GM18526 (cell line): ENCODE measurements around the gene SLC25A48.

Source experiments
- POLR2A ChIP-seq: IDR thresholded peaks from 3 replicates; pipeline ENCODE4 v1.6.1; 2011; ENCODE audit not compliant: insufficient read length; ENCODE audit errors: extremely low read depth

The SLC25A48 gene

GRCh38 chr5:135901633-135902032 is 67.2 kb downstream of the SLC25A48 start:
- no peak for TF ChIP-seq POLR2A

- no peak for TF ChIP-seq POLR2A
Observed at GRCh38 chr5:135905144-135905543, 70.7 kb downstream of the SLC25A48 start.

- no peak for TF ChIP-seq POLR2A
Observed at GRCh38 chr5:135913713-135914626, 79.5 kb downstream of the SLC25A48 start.

GRCh38 chr5:135915466-135916001 is 81.1 kb downstream of the SLC25A48 start:
- no peak for TF ChIP-seq POLR2A

- TF ChIP-seq POLR2A, result no peak
Observed at GRCh38 chr5:135916638-135917263, 82.3 kb downstream of the SLC25A48 start.

DNA sequence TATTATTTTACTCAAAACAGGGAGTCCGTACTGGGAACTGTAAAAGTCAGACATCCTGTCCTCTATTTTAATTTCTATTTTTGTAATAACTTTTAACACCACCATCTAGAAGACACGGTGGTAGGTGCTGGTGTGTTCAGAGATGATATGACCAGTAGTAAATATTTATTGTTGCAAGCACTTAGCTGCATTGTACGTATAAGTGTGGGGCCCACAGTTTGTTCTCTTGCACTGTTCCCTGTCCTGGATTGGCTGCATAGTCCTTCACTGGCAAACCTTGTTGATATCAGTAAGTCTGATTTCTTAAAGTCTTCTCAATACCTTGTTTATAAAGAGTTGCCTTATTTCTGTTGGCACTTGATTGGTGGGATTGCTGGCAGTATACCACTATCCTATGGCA is 85.7 kb downstream of the SLC25A48 start:
- TF ChIP-seq POLR2A, result no peak

DNA sequence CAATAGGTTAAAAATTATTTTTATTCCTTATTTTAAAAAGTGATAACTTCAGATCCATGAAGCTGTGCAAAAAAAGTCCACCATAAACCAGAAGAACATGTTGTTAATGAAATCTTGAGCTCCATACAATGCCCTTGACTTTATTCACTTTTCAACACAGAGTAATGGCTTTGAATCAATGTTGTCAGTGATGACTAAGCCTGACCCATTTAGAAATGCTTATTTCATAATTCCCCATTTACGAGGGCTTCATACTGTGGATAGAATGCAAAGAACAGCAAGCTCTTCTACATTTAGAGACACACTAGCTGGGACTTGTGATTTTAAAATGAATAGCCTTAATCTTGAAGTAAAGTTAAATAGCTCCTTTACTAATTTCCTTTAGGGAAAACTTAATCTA is 86.9 kb downstream of the SLC25A48 start:
- TF ChIP-seq POLR2A, result no peak

DNA sequence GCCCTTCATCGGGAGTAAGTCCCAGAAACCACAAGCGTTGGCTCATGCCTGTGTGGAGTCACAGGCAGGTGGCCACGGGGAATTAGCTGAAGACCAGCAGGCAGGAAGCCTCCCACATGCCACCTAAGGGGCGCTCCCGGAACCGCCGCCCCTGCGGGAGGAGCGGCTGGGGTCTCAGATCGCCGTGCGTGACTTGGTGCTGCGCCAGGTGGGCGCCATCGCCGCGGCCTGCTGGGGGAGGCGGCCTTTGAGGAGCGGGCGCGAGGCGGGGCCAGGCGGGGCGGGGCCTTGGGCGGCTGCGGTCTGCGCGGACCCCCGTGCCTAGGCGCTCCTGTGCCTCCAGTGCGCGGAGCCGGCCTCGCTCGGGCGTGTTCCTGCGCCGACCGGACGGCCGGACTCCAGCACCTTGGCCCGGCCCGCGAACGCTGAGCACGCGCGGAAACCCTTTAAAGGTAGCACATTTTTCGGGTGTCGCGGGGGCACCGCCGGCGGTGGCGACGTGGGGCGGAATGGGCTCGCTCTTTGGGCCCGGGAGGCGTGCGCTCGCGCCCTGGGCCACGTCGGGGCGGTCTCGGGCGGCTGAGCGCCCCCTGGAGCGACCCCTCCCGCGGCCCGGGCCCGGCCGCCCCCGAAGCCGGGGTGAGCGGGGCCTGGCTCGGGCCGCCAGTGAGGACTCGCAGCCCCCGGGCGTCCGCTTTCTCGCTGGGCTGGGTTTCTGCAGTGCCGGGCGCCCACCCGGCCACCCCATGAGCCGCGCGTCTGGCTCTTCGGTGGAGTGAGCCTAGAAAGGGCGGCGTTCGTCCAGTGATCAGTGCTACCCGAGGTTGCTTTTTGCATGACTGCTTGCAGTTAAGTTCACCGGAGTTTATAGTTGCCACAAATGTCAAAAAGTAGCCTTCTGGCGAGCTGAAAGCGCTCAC is 95.8 kb downstream of the SLC25A48 start:
- no peak for TF ChIP-seq POLR2A

DNA sequence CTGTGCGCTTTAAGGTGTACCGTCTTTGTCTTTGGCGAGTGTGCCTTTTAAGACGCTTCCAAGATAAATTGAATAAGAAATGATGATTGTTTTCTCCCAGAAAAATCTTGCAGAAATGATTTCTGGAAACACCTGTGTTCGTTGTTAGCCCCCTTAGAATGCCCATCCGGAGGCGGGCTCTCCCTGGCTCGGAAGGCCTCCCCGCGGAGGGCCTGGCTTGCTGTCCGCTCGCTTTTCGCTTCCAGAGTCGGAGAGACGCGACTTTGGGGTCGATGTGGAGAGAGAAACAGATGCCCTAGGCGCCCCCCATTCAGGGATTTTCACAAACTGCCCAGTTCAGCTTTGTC is 96.5 kb downstream of the SLC25A48 start:
- no peak for TF ChIP-seq POLR2A

DNA sequence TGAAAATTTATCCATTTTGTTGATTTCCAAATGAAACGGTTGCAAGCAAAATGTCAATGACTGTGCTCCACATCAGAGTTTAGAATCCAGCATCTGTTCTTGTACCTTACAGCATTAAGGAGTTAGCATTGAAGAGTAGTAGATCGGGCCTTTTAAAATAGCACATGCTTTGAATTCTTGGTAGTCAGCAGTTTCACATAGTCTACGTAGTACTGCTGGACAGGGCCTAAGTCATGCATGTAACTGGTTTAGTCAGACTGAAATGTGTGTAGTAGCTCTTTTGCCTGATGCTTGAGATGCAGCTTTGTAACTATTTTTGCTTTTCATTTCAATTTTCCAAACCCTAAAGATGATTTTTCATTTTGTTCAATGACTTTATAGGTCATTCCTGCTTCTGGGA is 100.5 kb downstream of the SLC25A48 start:
- no peak for TF ChIP-seq POLR2A

GRCh38 chr5:135937245-135937911 is 102.9 kb downstream of the SLC25A48 start:
- no peak for TF ChIP-seq POLR2A
